Endothelial cell of umbilical vein (primary cell): ENCODE results near the gene BCL7A. TPM values are rescaled to one million over a fixed set of nuclear protein-coding genes. Genes with fewer than 3 reads are reported as not detected.

Source experiments
- BruUV-seq: library from RNA; stranded (reverse); fragments of 400-500 nt; replicated peaks from 2 replicates; lab custom pipeline; 2021; lab: Mats Ljungman, UMichigan
- CTCF ChIA-PET: fragments of 300-600, 350-600 bp; sonication (Branson Sonifier 250); formaldehyde crosslinking; loops from one replicate; lab custom pipeline; 2021; ENCODE audit warnings: antibody characterized with exemption, inconsistent platforms; lab: Charles Lee
- POLR2A ChIA-PET: fragments of 300-600, 350-600 bp; sonication (Branson Sonifier 250); formaldehyde crosslinking; loops from one replicate; lab custom pipeline; 2021; ENCODE audit warnings: antibody characterized with exemption, inconsistent platforms; lab: Charles Lee
- DNase-seq: peaks from one replicate; pipeline ENCODE4 v3.0.0-alpha.2; 2011; ENCODE audit warnings: low read depth, low spot score
- FAIRE-seq: peaks from 2 replicates; lab custom pipeline; 2011; peaks lifted over from hg19 to GRCh38; lab: Jason Lieb, UNC
- H2AFZ ChIP-seq: 2 replicates; pipeline ENCODE4 v1.6.0; 2012; ENCODE audit warnings: low read depth, low read length, control low read depth, inconsistent platforms
- H3K27ac ChIP-seq: 2 replicates; pipeline ENCODE4 v1.5.1; 2011; ENCODE audit warnings: low read depth, mild to moderate bottlenecking, control low read depth, low read length, moderate library complexity; ENCODE audit not compliant: insufficient read depth
- H3K27me3 ChIP-seq, 2 experiments: 2 replicates each; pipeline versions ENCODE4 v1.6.0 to v1.6.1; 2011; ENCODE audit warnings: low read length in 2 of 2, mixed read lengths in 1 of 2; ENCODE audit not compliant: control insufficient read depth in 2 of 2, insufficient read depth in 2 of 2
- H3K36me3 ChIP-seq, 2 experiments: 2 replicates in 1 of 2; 3 replicates in 1 of 2; pipeline ENCODE4 v1.5.1; 2011; ENCODE audit warnings: low read length in 2 of 2, mild to moderate bottlenecking in 1 of 2, moderate library complexity in 1 of 2; ENCODE audit not compliant: control insufficient read depth in 2 of 2, insufficient read depth in 2 of 2; ENCODE audit errors: extremely low read depth in 1 of 2
- H3K4me1 ChIP-seq: 3 replicates; pipeline ENCODE4 v1.5.1; 2011; ENCODE audit warnings: mild to moderate bottlenecking, low read length; ENCODE audit not compliant: control insufficient read depth, insufficient read depth; ENCODE audit errors: extremely low read depth
- H3K4me2 ChIP-seq: 2 replicates; pipeline ENCODE4 v1.6.1; 2011; ENCODE audit warnings: low read length, control low read depth, mixed read lengths; ENCODE audit not compliant: insufficient read depth
- H3K4me3 ChIP-seq, 3 experiments: fragments of 200-600 bp in 1 of 3; sonication (generic), shearing (Covaris generic) in 1 of 3; replicated peaks in 1 of 3; 2 replicates each; pipeline ENCODE4 v1.5.1; 2011 to 2016; ENCODE audit warnings: control low read depth in 3 of 3, low read length in 3 of 3, mild to moderate bottlenecking in 2 of 3, inconsistent platforms in 1 of 3, low read depth in 1 of 3, moderate library complexity in 1 of 3; ENCODE audit not compliant: insufficient read depth in 1 of 3
- H3K79me2 ChIP-seq: 2 replicates; pipeline ENCODE4 v1.6.0; 2012; ENCODE audit warnings: low read length, inconsistent platforms; ENCODE audit not compliant: control insufficient read depth, insufficient read depth
- H3K9ac ChIP-seq: replicated peaks from 2 replicates; pipeline ENCODE3; 2011; ENCODE audit warnings: low read length, control low read depth; ENCODE audit not compliant: insufficient read depth; ENCODE audit errors: extremely low read depth
- H3K9me1 ChIP-seq: replicated peaks from 3 replicates; pipeline ENCODE4 v1.6.0; 2011; ENCODE audit warnings: mild to moderate bottlenecking, low read length; ENCODE audit not compliant: control insufficient read depth, insufficient read depth; ENCODE audit errors: extremely low read depth
- H3K9me3 ChIP-seq: replicated peaks from 2 replicates; pipeline ENCODE4 v1.5.1; 2012; ENCODE audit warnings: low read length, inconsistent platforms; ENCODE audit not compliant: control insufficient read depth, insufficient read depth
- H4K20me1 ChIP-seq: replicated peaks from 2 replicates; pipeline ENCODE3; 2011; ENCODE audit warnings: mild to moderate bottlenecking, low read length; ENCODE audit not compliant: control insufficient read depth, insufficient read depth; ENCODE audit errors: extremely low read depth
- CTCF ChIP-seq, 2 donors: IDR thresholded peaks; 1 replicate in 1 of 2; 2 replicates in 1 of 2; pipeline ENCODE4 v1.5.1; 2011; ENCODE audit warnings: low read length in 2 of 2, mild to moderate bottlenecking in 2 of 2, moderate library complexity in 2 of 2, control low read depth in 1 of 2, inconsistent platforms in 1 of 2, low read depth in 1 of 2; ENCODE audit not compliant: insufficient read depth in 1 of 2; ENCODE audit errors: extremely low read depth in 1 of 2
- EZH2 ChIP-seq: IDR thresholded peaks from 2 replicates; pipeline ENCODE4 v1.6.1; 2012; ENCODE audit warnings: borderline replicate concordance, low read depth, mild to moderate bottlenecking, moderate library complexity, low read length, inconsistent platforms; ENCODE audit not compliant: severe bottlenecking
- FOS ChIP-seq: IDR thresholded peaks from 2 replicates; pipeline ENCODE4 v1.6.1; 2011; ENCODE audit warnings: mild to moderate bottlenecking, low read length, moderate library complexity, borderline replicate concordance; ENCODE audit not compliant: insufficient read depth
- GATA2 ChIP-seq: IDR thresholded peaks from 2 replicates; pipeline ENCODE4 v1.7.0; 2011; ENCODE audit warnings: low read depth, mild to moderate bottlenecking, moderate library complexity, mixed read lengths, low read length; ENCODE audit not compliant: insufficient read length, insufficient read depth
- JUN ChIP-seq: IDR thresholded peaks from 2 replicates; pipeline ENCODE4 v1.6.1; 2011; ENCODE audit warnings: borderline replicate concordance, low read depth; ENCODE audit not compliant: insufficient read length, insufficient read depth
- MYC ChIP-seq: IDR thresholded peaks from one replicate; pipeline ENCODE4 v1.6.1; 2011; ENCODE audit warnings: mild to moderate bottlenecking, low read depth, low read length
- POLR2A ChIP-seq: IDR thresholded peaks from 2 replicates; pipeline ENCODE4 v1.6.1; 2012; ENCODE audit warnings: low read depth, mild to moderate bottlenecking, control low read depth, low read length
- POLR2AphosphoS5 ChIP-seq: IDR thresholded peaks from 2 replicates; pipeline ENCODE4 v1.6.1; 2012; ENCODE audit warnings: low read depth, mild to moderate bottlenecking, control low read depth, low read length, moderate library complexity; ENCODE audit not compliant: insufficient read depth
- dilution Hi-C: fragments of 300-500 bp; cut with MboI; formaldehyde crosslinking; loops from one replicate; pipeline ENCODE4 v1.15.0; 2019; ENCODE audit warnings: low sequenced_read_pairs; ENCODE audit not compliant: extremely low pct_ligation_motif_present
- intact Hi-C: fragments of 100-400 bp; cut with micrococcal nuclease; formaldehyde crosslinking; loops from one replicate; pipeline ENCODE4 v1.10.0; 2022
- polyA plus RNA-seq, 4 experiments: library from polyadenylated mRNA; depleted of rRNA in 3 of 4; stranded (reverse) in 3 of 4; unstranded in 1 of 4; fragments of >200 nt; gene quantifications; 2 replicates each; pipeline versions ENCODE4 v1.2.1 to v1.2.3, GENCODE V29; 2011 to 2012; ENCODE audit warnings: missing spikeins in 1 of 4
- total RNA-seq: library from RNA; stranded (reverse); gene quantifications from 2 replicates; pipeline ENCODE4 v1.2.3, GENCODE V29; 2021
- TF ChIP-seq, protein P1 (sequence below): IDR thresholded peaks from 2 replicates; pipeline ENCODE4 v1.6.1; 2011; ENCODE audit not compliant: insufficient read depth, insufficient read length

Gene BCL7A
- total and polyA plus RNA-seq, 2 donors (not counting 3 experiments of a cell fraction or from before 2014, with no cell fraction given), result 9.7 to 11.1 TPM

- dilution Hi-C loops (no loop called here), intact Hi-C loops (no loop called here)
- DNase-seq (no peak), FAIRE-seq (no peak)
- Histone ChIP-seq H3K9me1 (no peaks in the 10 kb centered on the region), H3K27ac (no peak overlapping the region), H2AFZ (no peak overlapping the region), H3K36me3 (no peaks in the 10 kb centered on the region), H3K4me2 (no peak overlapping the region), H4K20me1 (no peaks in the 10 kb centered on the region), H3K9ac (no peak overlapping the region), H3K4me1 (no peaks in the 10 kb centered on the region), H3K4me3 (no peak overlapping the region), H3K27me3 (no peaks in the 10 kb centered on the region), H3K79me2 (no peaks in the 10 kb centered on the region), H3K9me3 (no peaks in the 10 kb centered on the region)
- ChIA-PET POLR2A (no interaction called here), CTCF (interaction anchor here (1.0 to 2.6 kb wide), 7 partner anchors 12 to 140 kb away, joined by 4 to 11 read pairs (median 6); partner anchors contain the start of gene CFAP251)
- TF ChIP-seq MYC, result no peak
- TF ChIP-seq POLR2A, result no peak
- no TSS peak for BruUV-seq
Measured at GRCh38 chr12:122050706-122051105, 29.0 kb downstream of the BCL7A start.

GRCh38 chr12:122051231-122051876, 29.7 kb downstream of the BCL7A start:
- Histone ChIP-seq H3K9me3 (no peaks in the 10 kb centered on the region), H4K20me1 (no peaks in the 10 kb centered on the region), H3K4me1 (no peaks in the 10 kb centered on the region), H3K9ac (no peak overlapping the region), H3K27ac (no peak overlapping the region), H3K79me2 (no peaks in the 10 kb centered on the region), H3K4me2 (no peak overlapping the region), H3K27me3 (no peaks in the 10 kb centered on the region), H3K4me3 (no peak overlapping the region), H3K9me1 (no peaks in the 10 kb centered on the region), H2AFZ (no peak overlapping the region), H3K36me3 (peaks cover 0 to 2% of the 10 kb centered on the region in 2 experiments)
- ChIA-PET CTCF (interaction anchor here (0.7 to 2.6 kb wide), 8 partner anchors 11 to 139 kb away, joined by 3 to 11 read pairs (median 6); partner anchors contain the start of gene CFAP251), POLR2A (no interaction called here)
- FAIRE-seq (no peak), DNase-seq (peak; percentile 39)
- BruUV-seq, result no TSS peak
- intact Hi-C loops (no loop called here), dilution Hi-C loops (no loop called here)
- TF ChIP-seq GATA2, result no peak
- TF ChIP-seq POLR2A, result no peak
- TF ChIP-seq FOS, result no peak
- TF ChIP-seq POLR2AphosphoS5, result no peak
- TF ChIP-seq JUN, result no peak
- TF ChIP-seq EZH2, result no peak
- no peak for TF ChIP-seq MYC
- TF ChIP-seq CTCF (IDR thresholded peaks at IDR 0.05; ENCODE audit: extremely low read depth in 1 of 2, insufficient read depth in 1 of 2, low read depth in 1 of 2, low read length in 2 of 2), result no peak
- TF ChIP-seq, protein P1, sequence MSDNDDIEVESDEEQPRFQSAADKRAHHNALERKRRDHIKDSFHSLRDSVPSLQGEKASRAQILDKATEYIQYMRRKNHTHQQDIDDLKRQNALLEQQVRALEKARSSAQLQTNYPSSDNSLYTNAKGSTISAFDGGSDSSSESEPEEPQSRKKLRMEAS, result no peak
